ENCODE data around the gene OSBPL10. TPM values are rescaled to one million over a fixed set of nuclear protein-coding genes. Genes with fewer than 3 reads are reported as not detected.

OSBPL10 gene
- total and polyA plus RNA-seq, 2 of the 4 experiments (the other 2 are of a cell fraction): 9.5 to 10.1 TPM

- no peak overlapping the region for H3K23ac ChIP-seq (ENCODE audit: low read depth, low read length)
- no peak overlapping the region for H3K27ac ChIP-seq (ENCODE audit: insufficient read depth, low read length)
- no peak overlapping the region for H4K91ac ChIP-seq (ENCODE audit: insufficient read depth, low read depth, low read length)
- H2BK5ac ChIP-seq (ENCODE audit: low read depth, low read length, poor library complexity, severe bottlenecking): no peak overlapping the region
- in situ Hi-C loops (cut with MboI; ENCODE audit: low sequenced_read_pairs): no loop called here
- H3K4me2 ChIP-seq (ENCODE audit: low read depth, low read length): no peak overlapping the region
- no peaks in the 10 kb centered on the region for H3K27me3 ChIP-seq (ENCODE audit: control insufficient read depth, insufficient read depth, low read length)
- TF ChIP-seq MAZ (IDR thresholded peaks at IDR 0.05; ENCODE audit: borderline replicate concordance, low read depth, low read length) (no peak), CEBPB (IDR thresholded peaks at IDR 0.05; ENCODE audit: low read depth, low read length) (no peak), NFE2L2 (IDR thresholded peaks at IDR 0.05; ENCODE audit: low read depth, low read length) (no peak), RCOR1 (IDR thresholded peaks at IDR 0.05; ENCODE audit: insufficient replicate concordance, low read length) (no peak)
- H4K20me1 ChIP-seq (ENCODE audit: insufficient read depth, low read length): no peaks in the 10 kb centered on the region
- H2BK15ac ChIP-seq (ENCODE audit: low read depth, low read length): no peak overlapping the region
- H2BK120ac ChIP-seq (ENCODE audit: low read depth, low read length): no peak overlapping the region
- no peaks in the 10 kb centered on the region for H3K4me1 ChIP-seq (ENCODE audit: control insufficient read depth, insufficient read depth, low read length)
- intact Hi-C loops (cut with micrococcal nuclease): no loop called here
- no peak overlapping the region for H3K9ac ChIP-seq (ENCODE audit: low read depth, low read length)
- BruUV-seq (replicated peaks): no TSS peak
- no peak overlapping the region for H3K18ac ChIP-seq (ENCODE audit: low read depth, low read length)
- no peak overlapping the region for H4K8ac ChIP-seq (ENCODE audit: low read depth in 2 of 2, low read length in 2 of 2)
- ATAC-seq (ENCODE audit: low read depth) (no peak), DNase-seq (no peak)
- no peak overlapping the region for H2AK5ac ChIP-seq (ENCODE audit: low read depth, low read length)
- no peak overlapping the region for H2AFZ ChIP-seq (replicated peaks; ENCODE audit: low read length, poor library complexity)
- H3K36me3 ChIP-seq (ENCODE audit: control insufficient read depth, insufficient read depth, low read length): no peaks in the 10 kb centered on the region
- CTCF ChIA-PET: no interaction called here
- no peak overlapping the region for H2AK9ac ChIP-seq (replicated peaks; ENCODE audit: low read depth, low read length, poor library complexity)
- H3K56ac ChIP-seq (ENCODE audit: extremely low read depth, insufficient read depth, low read length): no peak overlapping the region
- H3K14ac ChIP-seq (replicated peaks; ENCODE audit: low read depth, low read length): no peak overlapping the region
- H4K5ac ChIP-seq (ENCODE audit: low read depth, low read length): no peak overlapping the region
- peaks cover 5% of the 10 kb centered on the region; the same call in 1 of the 2 replicates for H3K9me1 ChIP-seq (ENCODE audit: insufficient read depth, low read length)
- no peak overlapping the region for H2BK20ac ChIP-seq (ENCODE audit: low read depth, low read length)
- POLR2A ChIA-PET (ENCODE audit: unreplicated experiment): no interaction called here
- WGBS, 2 experiments (ENCODE audit: extremely low coverage in 2 of 2, insufficient read length in 1 of 2): no CpG with 5 or more reads among the region's 1 CpG
- dilution Hi-C loops (cut with HindIII; ENCODE audit: low sequenced_read_pairs, unreplicated experiment): no loop called here
- H3K79me1 ChIP-seq (ENCODE audit: low read depth in 1 of 2, low read length in 2 of 2): no peaks in the 10 kb centered on the region
- no peak overlapping the region for H3K4me3 ChIP-seq (ENCODE audit: insufficient read depth, low read depth, low read length)
- no peaks in the 10 kb centered on the region for H3K9me3 ChIP-seq (ENCODE audit: control insufficient read depth, insufficient read depth, low read length)
- no peak overlapping the region for H3K4ac ChIP-seq (ENCODE audit: low read depth, low read length)
Measured at GRCh38 chr3:31779514-31779913, 201.5 kb downstream of the OSBPL10 start.
